ENCODE data around the gene TLR9. TPM values are rescaled to one million over a fixed set of nuclear protein-coding genes. Genes with fewer than 3 reads are reported as not detected.

TLR9 gene
- polyA plus RNA-seq, 1 of the 3 experiments (the other 2 are of a cell fraction) = 0.12 TPM

DNA sequence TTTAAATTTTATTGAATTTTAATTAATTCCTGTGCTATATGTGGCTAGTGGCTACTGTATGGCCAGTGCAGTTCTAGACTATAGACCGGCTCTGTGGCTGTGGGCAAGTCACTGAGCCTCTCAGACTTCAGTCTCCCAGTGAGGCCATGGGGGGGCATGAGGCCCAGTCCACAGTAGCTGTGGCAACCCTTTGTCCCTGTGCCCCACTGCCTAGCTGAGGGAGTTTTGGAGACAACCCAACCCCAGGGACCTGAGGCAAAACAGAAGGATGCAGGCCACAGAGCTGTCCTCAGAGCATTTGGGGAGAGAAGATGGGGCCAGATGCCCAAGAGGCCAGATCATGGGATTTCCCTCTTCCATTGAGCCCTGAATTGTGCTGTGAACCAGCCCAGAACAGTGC is 52.3 kb downstream of the TLR9 start:
- H3K9ac ChIP-seq = no peak overlapping the region
- H3K4me2 ChIP-seq = no peak overlapping the region
- H3F3A ChIP-seq (replicated peaks; ENCODE audit: insufficient read depth) = no peaks in the 10 kb centered on the region
- no peaks in the 10 kb centered on the region for H3K27me3 ChIP-seq (ENCODE audit: insufficient read depth)
- no peak for TF ChIP-seq NRF1 (IDR thresholded peaks at IDR 0.05; ENCODE audit: low read depth, low read length)
- TF ChIP-seq REST (IDR thresholded peaks at IDR 0.05; ENCODE audit: low read depth, low read length) = no peak
- no peak for TF ChIP-seq SIN3A (IDR thresholded peaks at IDR 0.05; ENCODE audit: borderline replicate concordance, low read depth, low read length)
- no peak for TF ChIP-seq USF2 (IDR thresholded peaks at IDR 0.05; ENCODE audit: borderline replicate concordance, low read depth, low read length)
- no peak for TF ChIP-seq TAF1 (IDR thresholded peaks at IDR 0.05; ENCODE audit: borderline replicate concordance, low read depth, low read length)
- TF ChIP-seq, protein P1, sequence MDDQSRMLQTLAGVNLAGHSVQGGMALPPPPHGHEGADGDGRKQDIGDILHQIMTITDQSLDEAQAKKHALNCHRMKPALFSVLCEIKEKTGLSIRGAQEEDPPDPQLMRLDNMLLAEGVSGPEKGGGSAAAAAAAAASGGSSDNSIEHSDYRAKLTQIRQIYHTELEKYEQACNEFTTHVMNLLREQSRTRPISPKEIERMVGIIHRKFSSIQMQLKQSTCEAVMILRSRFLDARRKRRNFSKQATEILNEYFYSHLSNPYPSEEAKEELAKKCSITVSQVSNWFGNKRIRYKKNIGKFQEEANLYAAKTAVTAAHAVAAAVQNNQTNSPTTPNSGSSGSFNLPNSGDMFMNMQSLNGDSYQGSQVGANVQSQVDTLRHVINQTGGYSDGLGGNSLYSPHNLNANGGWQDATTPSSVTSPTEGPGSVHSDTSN (IDR thresholded peaks at IDR 0.05) = no peak
- TF ChIP-seq FOSL2 (IDR thresholded peaks at IDR 0.05; ENCODE audit: borderline replicate concordance, low read depth) = no peak
- no peak for TF ChIP-seq TCF12 (IDR thresholded peaks at IDR 0.05)
- no peak for TF ChIP-seq NFIC (IDR thresholded peaks at IDR 0.05; ENCODE audit: borderline replicate concordance)
- no peak for TF ChIP-seq TEAD4 (IDR thresholded peaks at IDR 0.05; ENCODE audit: borderline replicate concordance, insufficient read depth)
- no peak for TF ChIP-seq MXI1 (IDR thresholded peaks at IDR 0.05; ENCODE audit: low read depth, low read length)
- TF ChIP-seq POLR2AphosphoS5 (IDR thresholded peaks at IDR 0.05; ENCODE audit: low read depth, low read length) = no peak
- no peak for TF ChIP-seq SMC3 (IDR thresholded peaks at IDR 0.05; ENCODE audit: low read depth, low read length)
- no peak for TF ChIP-seq RXRA (IDR thresholded peaks at IDR 0.05; ENCODE audit: borderline replicate concordance, low read depth)
- peaks cover 0 to 11% of the 10 kb centered on the region in 2 experiments; a peak in 1 of 4 replicates for H3K4me1 ChIP-seq (ENCODE audit: control insufficient read depth in 1 of 2, insufficient read depth in 2 of 2, low read depth in 1 of 2, low read length in 1 of 2)
- WGBS (ENCODE audit: low lambda C conversion rate) = 73% methylated on average over 1 of the region's 1 CpG
- no peaks in the 10 kb centered on the region for H3K9me3 ChIP-seq
- no peak overlapping the region for H3K27ac ChIP-seq (ENCODE audit: low read depth in 2 of 2, low read length in 1 of 2)
- no peaks in the 10 kb centered on the region for H3K9me2 ChIP-seq
- ChIA-PET POLR2A (no interaction called here), CTCF (interaction anchor here (0.6 to 1.1 kb wide), 3 partner anchors 48 to 172 kb away, joined by 3 to 4 read pairs (median 3); no protein-coding TSS in a partner anchor)
- no peaks in the 10 kb centered on the region for H3K79me2 ChIP-seq (ENCODE audit: insufficient read depth)
- DNase-seq = no peak
- H2AFZ ChIP-seq (ENCODE audit: low read depth) = no peak overlapping the region
- H3K36me3 ChIP-seq (replicated peaks in 1 of 2; ENCODE audit: control insufficient read depth in 1 of 2, insufficient read depth in 2 of 2, low read length in 1 of 2) = no peaks in the 10 kb centered on the region
- H3K4me3 ChIP-seq (ENCODE audit: low read depth in 2 of 2, low read length in 1 of 2) = no peak overlapping the region
- no peaks in the 10 kb centered on the region for H4K20me1 ChIP-seq (ENCODE audit: insufficient read depth)
